SH-SY5Y (cell line): ENCODE measurements around the gene C12orf75.

Experiments
- GATA2 ChIP-seq: IDR thresholded peaks from 2 replicates; pipeline ENCODE4 v1.6.1; 2011; ENCODE audit warnings: mild to moderate bottlenecking, low read depth, low read length
- GATA3 ChIP-seq: IDR thresholded peaks from 2 replicates; pipeline ENCODE4 v1.6.1; 2011; ENCODE audit warnings: low read depth, mild to moderate bottlenecking, low read length, moderate library complexity

- TF ChIP-seq GATA3 (no peak), GATA2 (no peak)
These were observed 52.5 kb downstream of the C12orf75 start for GRCh38 chr12:105382771-105383622.
